Fibroblast of the aortic adventitia (primary cell): ENCODE data around the gene NXPE3. TPM values are rescaled to one million over a fixed set of nuclear protein-coding genes. Genes with fewer than 3 reads are reported as not detected.
A peak's percentile ranks its signal among the peaks of the same experiment; 100 is the strongest.

Experiments used
- DNase-seq: peaks from one replicate; pipeline ENCODE4 v3.0.0-alpha.2; 2010; ENCODE audit warnings: low read depth
- H3K4me3 ChIP-seq: 2 replicates; pipeline ENCODE4 v1.5.1; 2011; ENCODE audit warnings: low read depth, mild to moderate bottlenecking, control low read depth, low read length, moderate library complexity
- total RNA-seq: library from RNA; depleted of rRNA; stranded (reverse); fragments of >200 nt; gene quantifications from 2 replicates; pipeline ENCODE4 v1.2.3, GENCODE V29; 2012; ENCODE audit warnings: low replicate concordance
- TF ChIP-seq, protein P1 (sequence below): IDR thresholded peaks from 2 replicates; pipeline ENCODE4 v1.5.1; 2011; ENCODE audit warnings: mild to moderate bottlenecking, low read length, control low read depth, inconsistent platforms; ENCODE audit not compliant: insufficient read depth

The NXPE3 gene
- total RNA-seq, 1 donor: 19.7 TPM

DNA sequence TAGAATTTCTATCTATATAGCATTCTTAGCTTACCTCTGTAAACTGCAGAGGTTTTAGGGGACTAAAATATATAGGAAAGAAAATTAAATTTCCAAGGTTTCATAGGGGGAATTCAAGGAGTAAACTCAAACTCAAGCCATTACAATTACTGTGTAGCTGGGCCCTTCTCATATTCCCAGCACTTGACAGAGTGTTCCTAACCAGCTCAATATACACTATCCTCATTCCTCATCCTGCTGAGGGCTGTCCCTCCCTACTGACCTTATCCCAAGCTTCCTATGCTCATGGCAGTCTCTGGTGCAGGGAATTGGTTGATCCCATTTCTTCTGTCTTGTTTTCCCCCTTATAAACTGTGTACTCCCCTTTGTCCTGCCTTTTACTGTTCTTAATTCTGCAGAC lies 33.9 kb downstream of the NXPE3 start:
- DNase-seq: no peak
- no peak overlapping the region for H3K4me3 ChIP-seq
- TF ChIP-seq, protein P1, sequence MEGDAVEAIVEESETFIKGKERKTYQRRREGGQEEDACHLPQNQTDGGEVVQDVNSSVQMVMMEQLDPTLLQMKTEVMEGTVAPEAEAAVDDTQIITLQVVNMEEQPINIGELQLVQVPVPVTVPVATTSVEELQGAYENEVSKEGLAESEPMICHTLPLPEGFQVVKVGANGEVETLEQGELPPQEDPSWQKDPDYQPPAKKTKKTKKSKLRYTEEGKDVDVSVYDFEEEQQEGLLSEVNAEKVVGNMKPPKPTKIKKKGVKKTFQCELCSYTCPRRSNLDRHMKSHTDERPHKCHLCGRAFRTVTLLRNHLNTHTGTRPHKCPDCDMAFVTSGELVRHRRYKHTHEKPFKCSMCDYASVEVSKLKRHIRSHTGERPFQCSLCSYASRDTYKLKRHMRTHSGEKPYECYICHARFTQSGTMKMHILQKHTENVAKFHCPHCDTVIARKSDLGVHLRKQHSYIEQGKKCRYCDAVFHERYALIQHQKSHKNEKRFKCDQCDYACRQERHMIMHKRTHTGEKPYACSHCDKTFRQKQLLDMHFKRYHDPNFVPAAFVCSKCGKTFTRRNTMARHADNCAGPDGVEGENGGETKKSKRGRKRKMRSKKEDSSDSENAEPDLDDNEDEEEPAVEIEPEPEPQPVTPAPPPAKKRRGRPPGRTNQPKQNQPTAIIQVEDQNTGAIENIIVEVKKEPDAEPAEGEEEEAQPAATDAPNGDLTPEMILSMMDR: no peak

DNA sequence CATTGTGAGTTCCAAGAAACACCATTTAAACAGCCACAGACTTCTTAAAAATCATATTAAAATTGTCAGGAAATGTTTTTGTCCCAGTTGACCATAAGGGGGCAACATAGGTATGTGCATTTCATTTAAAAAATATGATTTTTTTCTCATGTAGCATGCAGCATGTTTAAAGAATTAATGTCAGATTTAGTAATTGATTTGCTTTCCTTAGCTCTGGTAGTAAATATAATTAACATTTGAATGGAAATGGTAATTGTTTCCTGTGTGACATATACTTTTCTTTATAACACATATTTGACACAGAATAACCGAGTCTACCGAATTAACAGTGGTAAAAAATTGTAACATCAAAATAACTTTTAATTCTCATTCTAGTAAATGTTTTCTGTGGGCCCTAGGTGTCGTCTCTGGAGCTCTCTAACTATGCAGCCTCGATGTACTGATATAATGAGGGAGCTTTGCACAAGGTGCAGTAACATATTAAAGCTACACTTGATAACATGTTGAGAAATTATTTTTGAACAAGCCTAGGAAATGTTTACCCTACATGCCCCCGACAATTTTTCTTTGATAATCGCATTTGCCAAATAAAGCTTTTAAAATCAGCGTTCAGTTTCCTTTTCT lies 34.9 kb downstream of the NXPE3 start:
- peak; percentile 67 for DNase-seq
- no peak overlapping the region for H3K4me3 ChIP-seq
- TF ChIP-seq, protein P1: peak; percentile 54

DNA sequence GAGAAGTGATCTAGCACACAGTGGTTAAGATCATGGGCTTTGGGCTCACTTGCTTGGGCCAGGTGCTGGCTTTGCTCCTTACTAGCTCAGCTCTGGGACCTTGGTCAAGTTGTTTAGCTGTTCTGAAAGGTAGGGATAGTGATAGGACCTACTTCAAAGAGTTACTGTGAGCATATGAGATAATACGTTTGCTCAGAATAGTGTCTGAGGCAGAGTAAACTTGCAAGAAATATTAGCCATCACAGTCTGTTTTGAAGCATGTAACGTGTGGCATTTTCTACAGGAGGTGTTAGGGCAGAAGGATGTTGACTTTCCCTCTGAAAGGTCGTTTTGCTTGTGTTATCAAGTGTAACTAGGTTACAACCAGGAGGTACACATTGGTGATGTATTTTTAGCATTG lies 35.8 kb downstream of the NXPE3 start:
- no peak for DNase-seq
- TF ChIP-seq, protein P1: no peak
- no peak overlapping the region for H3K4me3 ChIP-seq

DNA sequence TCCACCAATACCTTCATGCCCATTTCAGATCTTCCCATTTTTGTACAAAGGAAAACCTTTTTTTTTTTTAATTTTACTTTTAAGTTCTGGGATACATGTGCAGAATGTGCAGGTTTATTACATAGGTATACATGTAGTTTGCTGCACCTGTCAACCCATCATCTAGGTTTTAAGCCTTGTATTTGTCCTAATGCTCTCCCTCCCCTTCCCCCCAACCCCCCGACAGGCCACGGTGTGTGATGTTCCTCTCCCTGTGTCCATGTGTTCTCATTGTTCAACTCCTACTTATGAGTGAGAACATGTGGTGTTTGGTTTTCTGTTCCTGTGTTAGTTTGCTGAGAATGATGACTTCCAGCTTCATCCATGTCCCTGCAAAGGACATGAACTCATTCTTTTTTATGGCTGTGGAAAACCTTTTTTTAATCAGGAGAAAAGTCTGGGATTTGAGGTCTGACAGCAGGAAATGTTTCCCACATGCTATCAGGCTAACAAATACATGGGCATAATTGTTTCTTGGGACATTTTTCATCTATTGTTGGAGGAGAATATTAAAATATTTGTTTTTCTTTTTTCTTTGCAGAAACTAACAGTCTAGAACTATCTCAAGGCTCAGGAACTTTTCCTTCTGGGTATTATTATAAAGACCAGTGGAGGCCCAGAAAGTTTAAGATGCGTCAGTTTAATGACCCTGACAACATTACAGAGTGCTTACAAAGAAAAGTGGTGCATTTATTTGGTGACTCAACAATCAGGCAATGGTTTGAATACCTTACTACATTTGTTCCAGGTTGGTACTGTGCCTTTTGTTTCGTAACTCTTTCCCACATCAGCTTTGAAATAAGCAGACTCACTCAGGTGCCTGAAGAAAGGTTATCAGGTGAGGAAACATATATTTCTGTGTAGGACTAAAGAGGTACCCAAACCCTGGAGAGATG lies 37.5 kb downstream of the NXPE3 start:
- TF ChIP-seq, protein P1: no peak
- no peak overlapping the region for H3K4me3 ChIP-seq
- no peak for DNase-seq

DNA sequence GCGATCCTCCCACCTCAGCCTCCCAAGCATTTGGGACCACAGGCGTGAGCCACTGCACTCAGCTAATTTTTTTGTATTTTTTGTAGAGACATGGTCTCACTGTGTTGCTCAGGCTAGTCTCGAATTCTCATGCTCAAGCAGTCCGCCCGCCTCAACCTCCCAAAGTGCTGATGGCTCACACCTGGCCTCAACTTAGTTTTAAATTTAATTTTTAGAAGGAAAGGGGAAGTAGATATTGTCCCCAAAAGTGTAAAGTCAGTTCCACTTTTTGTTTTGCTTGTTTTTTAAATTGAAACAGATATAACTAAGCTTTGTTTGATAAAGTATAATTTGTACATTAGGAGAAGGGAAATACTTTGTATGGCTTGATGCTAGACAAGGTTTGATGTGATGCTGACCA lies 39.0 kb downstream of the NXPE3 start:
- no peak overlapping the region for H3K4me3 ChIP-seq
- DNase-seq: no peak
- TF ChIP-seq, protein P1: no peak

DNA sequence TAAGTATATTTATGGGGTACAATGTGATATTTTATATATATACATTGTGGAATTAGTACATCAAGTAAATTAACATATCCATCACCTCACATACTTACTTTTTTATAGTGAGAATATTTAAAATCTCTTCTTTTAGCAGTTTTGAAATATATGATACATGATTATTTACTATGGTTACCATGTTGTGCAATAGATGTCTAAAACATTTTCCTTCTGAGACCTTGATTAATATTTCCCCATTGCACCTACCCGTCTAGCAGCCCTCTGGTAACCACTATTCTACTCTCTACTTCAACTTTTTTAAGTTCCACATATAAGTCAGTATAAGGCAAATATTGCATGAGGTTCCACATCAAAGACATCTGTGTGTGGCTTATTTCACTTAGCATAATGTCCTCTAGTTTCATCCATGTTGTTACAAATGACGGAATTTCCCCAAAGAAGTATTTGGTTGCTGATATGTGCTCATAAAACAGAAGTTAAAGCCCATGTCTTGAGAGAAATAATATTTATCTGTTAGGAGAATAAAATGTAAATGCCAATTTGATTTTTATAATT lies 40.7 kb downstream of the NXPE3 start:
- no peak for DNase-seq
- TF ChIP-seq, protein P1: no peak
- H3K4me3 ChIP-seq: no peak overlapping the region
